ENCODE results near the gene SAMD11.
"Not testable (repeated sequence)": the region's sequence is repeated elsewhere in the genome, so short reads cannot be mapped to it uniquely, and the experiment has no call there.

DNA sequence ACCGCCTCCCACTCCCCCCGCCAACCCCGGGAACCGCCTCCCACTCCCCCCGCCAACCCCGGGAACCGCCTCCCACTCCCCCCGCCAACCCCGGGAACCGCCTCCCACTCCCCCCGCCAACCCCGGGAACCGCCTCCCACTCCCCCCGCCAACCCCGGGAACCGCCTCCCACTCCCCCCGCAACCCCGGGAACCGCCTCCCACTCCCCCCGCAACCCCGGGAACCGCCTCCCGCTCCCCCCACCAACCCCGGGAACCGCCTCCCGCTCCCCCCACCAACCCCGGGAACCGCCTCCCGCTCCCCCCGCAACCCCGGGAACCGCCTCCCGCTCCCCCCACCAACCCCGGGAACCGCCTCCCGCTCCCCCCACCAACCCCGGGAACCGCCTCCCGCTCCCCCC lies 53.1 kb downstream of the SAMD11 start:
- TF ChIP-seq ZNF274 (IDR thresholded peaks at IDR 0.05; ENCODE audit: insufficient read depth, insufficient read length); MTA3 (IDR thresholded peaks at IDR 0.05; ENCODE audit: borderline replicate concordance, low read length); FOXM1 (IDR thresholded peaks at IDR 0.05; ENCODE audit: low read depth, low read length); CHD2 (IDR thresholded peaks at IDR 0.05; ENCODE audit: borderline replicate concordance, low read depth, low read length); SIX5 (IDR thresholded peaks at IDR 0.05; ENCODE audit: low read depth, low read length, severe bottlenecking); SREBF1 (IDR thresholded peaks at IDR 0.05; ENCODE audit: low read length): not testable (repeated sequence)
- TF ChIP-seq, protein P1, sequence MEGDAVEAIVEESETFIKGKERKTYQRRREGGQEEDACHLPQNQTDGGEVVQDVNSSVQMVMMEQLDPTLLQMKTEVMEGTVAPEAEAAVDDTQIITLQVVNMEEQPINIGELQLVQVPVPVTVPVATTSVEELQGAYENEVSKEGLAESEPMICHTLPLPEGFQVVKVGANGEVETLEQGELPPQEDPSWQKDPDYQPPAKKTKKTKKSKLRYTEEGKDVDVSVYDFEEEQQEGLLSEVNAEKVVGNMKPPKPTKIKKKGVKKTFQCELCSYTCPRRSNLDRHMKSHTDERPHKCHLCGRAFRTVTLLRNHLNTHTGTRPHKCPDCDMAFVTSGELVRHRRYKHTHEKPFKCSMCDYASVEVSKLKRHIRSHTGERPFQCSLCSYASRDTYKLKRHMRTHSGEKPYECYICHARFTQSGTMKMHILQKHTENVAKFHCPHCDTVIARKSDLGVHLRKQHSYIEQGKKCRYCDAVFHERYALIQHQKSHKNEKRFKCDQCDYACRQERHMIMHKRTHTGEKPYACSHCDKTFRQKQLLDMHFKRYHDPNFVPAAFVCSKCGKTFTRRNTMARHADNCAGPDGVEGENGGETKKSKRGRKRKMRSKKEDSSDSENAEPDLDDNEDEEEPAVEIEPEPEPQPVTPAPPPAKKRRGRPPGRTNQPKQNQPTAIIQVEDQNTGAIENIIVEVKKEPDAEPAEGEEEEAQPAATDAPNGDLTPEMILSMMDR (IDR thresholded peaks at IDR 0.05 in 2 of 3, conservative IDR thresholded peaks at IDR 0.05 in 1 of 3; ENCODE audit: control insufficient read depth in 2 of 3, extremely low read depth in 1 of 3, insufficient read depth in 1 of 3, low read depth in 3 of 3, low read length in 3 of 3), result not testable (repeated sequence)
- TF ChIP-seq, protein P2, sequence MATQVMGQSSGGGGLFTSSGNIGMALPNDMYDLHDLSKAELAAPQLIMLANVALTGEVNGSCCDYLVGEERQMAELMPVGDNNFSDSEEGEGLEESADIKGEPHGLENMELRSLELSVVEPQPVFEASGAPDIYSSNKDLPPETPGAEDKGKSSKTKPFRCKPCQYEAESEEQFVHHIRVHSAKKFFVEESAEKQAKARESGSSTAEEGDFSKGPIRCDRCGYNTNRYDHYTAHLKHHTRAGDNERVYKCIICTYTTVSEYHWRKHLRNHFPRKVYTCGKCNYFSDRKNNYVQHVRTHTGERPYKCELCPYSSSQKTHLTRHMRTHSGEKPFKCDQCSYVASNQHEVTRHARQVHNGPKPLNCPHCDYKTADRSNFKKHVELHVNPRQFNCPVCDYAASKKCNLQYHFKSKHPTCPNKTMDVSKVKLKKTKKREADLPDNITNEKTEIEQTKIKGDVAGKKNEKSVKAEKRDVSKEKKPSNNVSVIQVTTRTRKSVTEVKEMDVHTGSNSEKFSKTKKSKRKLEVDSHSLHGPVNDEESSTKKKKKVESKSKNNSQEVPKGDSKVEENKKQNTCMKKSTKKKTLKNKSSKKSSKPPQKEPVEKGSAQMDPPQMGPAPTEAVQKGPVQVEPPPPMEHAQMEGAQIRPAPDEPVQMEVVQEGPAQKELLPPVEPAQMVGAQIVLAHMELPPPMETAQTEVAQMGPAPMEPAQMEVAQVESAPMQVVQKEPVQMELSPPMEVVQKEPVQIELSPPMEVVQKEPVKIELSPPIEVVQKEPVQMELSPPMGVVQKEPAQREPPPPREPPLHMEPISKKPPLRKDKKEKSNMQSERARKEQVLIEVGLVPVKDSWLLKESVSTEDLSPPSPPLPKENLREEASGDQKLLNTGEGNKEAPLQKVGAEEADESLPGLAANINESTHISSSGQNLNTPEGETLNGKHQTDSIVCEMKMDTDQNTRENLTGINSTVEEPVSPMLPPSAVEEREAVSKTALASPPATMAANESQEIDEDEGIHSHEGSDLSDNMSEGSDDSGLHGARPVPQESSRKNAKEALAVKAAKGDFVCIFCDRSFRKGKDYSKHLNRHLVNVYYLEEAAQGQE (IDR thresholded peaks at IDR 0.05; ENCODE audit: low read depth, low read length), result not testable (repeated sequence)
- TF ChIP-seq, protein P3, sequence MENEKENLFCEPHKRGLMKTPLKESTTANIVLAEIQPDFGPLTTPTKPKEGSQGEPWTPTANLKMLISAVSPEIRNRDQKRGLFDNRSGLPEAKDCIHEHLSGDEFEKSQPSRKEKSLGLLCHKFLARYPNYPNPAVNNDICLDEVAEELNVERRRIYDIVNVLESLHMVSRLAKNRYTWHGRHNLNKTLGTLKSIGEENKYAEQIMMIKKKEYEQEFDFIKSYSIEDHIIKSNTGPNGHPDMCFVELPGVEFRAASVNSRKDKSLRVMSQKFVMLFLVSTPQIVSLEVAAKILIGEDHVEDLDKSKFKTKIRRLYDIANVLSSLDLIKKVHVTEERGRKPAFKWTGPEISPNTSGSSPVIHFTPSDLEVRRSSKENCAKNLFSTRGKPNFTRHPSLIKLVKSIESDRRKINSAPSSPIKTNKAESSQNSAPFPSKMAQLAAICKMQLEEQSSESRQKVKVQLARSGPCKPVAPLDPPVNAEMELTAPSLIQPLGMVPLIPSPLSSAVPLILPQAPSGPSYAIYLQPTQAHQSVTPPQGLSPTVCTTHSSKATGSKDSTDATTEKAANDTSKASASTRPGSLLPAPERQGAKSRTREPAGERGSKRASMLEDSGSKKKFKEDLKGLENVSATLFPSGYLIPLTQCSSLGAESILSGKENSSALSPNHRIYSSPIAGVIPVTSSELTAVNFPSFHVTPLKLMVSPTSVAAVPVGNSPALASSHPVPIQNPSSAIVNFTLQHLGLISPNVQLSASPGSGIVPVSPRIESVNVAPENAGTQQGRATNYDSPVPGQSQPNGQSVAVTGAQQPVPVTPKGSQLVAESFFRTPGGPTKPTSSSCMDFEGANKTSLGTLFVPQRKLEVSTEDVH (IDR thresholded peaks at IDR 0.05; ENCODE audit: low read depth, partially characterized antibody), result not testable (repeated sequence)
- TF ChIP-seq, protein P4, sequence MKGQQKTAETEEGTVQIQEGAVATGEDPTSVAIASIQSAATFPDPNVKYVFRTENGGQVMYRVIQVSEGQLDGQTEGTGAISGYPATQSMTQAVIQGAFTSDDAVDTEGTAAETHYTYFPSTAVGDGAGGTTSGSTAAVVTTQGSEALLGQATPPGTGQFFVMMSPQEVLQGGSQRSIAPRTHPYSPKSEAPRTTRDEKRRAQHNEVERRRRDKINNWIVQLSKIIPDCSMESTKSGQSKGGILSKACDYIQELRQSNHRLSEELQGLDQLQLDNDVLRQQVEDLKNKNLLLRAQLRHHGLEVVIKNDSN (IDR thresholded peaks at IDR 0.05; ENCODE audit: borderline replicate concordance, extremely low read length, insufficient read depth, low read depth, low read length), result not testable (repeated sequence)
